Measurements from ENCODE around the gene ISOC2.

Gene ISOC2

GRCh38 chr19:55441692-55442321, 19.6 kb downstream of the ISOC2 start:
- DNase-seq (ENCODE audit: low read depth): no peak
- no peak overlapping the region for H3K4me3 ChIP-seq (ENCODE audit: low read length)
- no peaks in the 10 kb centered on the region for H3K36me3 ChIP-seq (ENCODE audit: control insufficient read depth, insufficient read depth, low read length, severe bottlenecking)
- H3K9ac ChIP-seq (ENCODE audit: low read length): no peak overlapping the region
- peaks cover 70% of the 10 kb centered on the region for H3K27me3 ChIP-seq (replicated peaks; ENCODE audit: control insufficient read depth, insufficient read depth, low read length)
- H3K4me1 ChIP-seq (ENCODE audit: control insufficient read depth, insufficient read depth, low read length): no peaks in the 10 kb centered on the region
- H3K9me3 ChIP-seq (ENCODE audit: control insufficient read depth, low read length): no peaks in the 10 kb centered on the region

- no peak overlapping the region for H3K9ac ChIP-seq (ENCODE audit: low read length)
- peaks cover 69% of the 10 kb centered on the region for H3K27me3 ChIP-seq (replicated peaks; ENCODE audit: control insufficient read depth, insufficient read depth, low read length)
Observed at GRCh38 chr19:55441319-55441691, 20.1 kb downstream of the ISOC2 start.

GRCh38 chr19:55440411-55441105, 20.9 kb downstream of the ISOC2 start:
- H3K36me3 ChIP-seq (ENCODE audit: control insufficient read depth, insufficient read depth, low read length, severe bottlenecking): no peaks in the 10 kb centered on the region
- no peak for DNase-seq (ENCODE audit: low read depth)
- no peaks in the 10 kb centered on the region for H3K9me3 ChIP-seq (ENCODE audit: control insufficient read depth, low read length)
- H3K4me1 ChIP-seq (ENCODE audit: control insufficient read depth, insufficient read depth, low read length): no peaks in the 10 kb centered on the region
- no peak overlapping the region for H3K4me3 ChIP-seq (ENCODE audit: low read length)
- H3K27me3 ChIP-seq (replicated peaks; ENCODE audit: control insufficient read depth, insufficient read depth, low read length): peaks cover 66% of the 10 kb centered on the region
- H3K9ac ChIP-seq (ENCODE audit: low read length): no peak overlapping the region

More at GRCh38 chr19:55441319-55441691, 20.1 kb downstream of the ISOC2 start:
- Histone ChIP-seq H3K4me3 (ENCODE audit: low read length) (no peak overlapping the region), H3K4me1 (ENCODE audit: control insufficient read depth, insufficient read depth, low read length) (no peaks in the 10 kb centered on the region), H3K9me3 (ENCODE audit: control insufficient read depth, low read length) (no peaks in the 10 kb centered on the region), H3K36me3 (ENCODE audit: control insufficient read depth, insufficient read depth, low read length, severe bottlenecking) (no peaks in the 10 kb centered on the region)
- no peak for DNase-seq (ENCODE audit: low read depth)

GRCh38 chr19:55439052-55439451, 22.4 kb downstream of the ISOC2 start:
- DNase-seq (ENCODE audit: low read depth): no peak
- no peak overlapping the region for H3K9ac ChIP-seq (ENCODE audit: low read length)
- no peaks in the 10 kb centered on the region for H3K4me1 ChIP-seq (ENCODE audit: control insufficient read depth, insufficient read depth, low read length)
- no peaks in the 10 kb centered on the region for H3K9me3 ChIP-seq (ENCODE audit: control insufficient read depth, low read length)
- peaks cover 63% of the 10 kb centered on the region for H3K27me3 ChIP-seq (replicated peaks; ENCODE audit: control insufficient read depth, insufficient read depth, low read length)
- no peaks in the 10 kb centered on the region for H3K36me3 ChIP-seq (ENCODE audit: control insufficient read depth, insufficient read depth, low read length, severe bottlenecking)
- no peak overlapping the region for H3K4me3 ChIP-seq (ENCODE audit: low read length)

- Histone ChIP-seq H3K4me1 (ENCODE audit: control insufficient read depth, insufficient read depth, low read length) (no peaks in the 10 kb centered on the region), H3K27me3 (replicated peaks; ENCODE audit: control insufficient read depth, insufficient read depth, low read length) (peaks cover 65% of the 10 kb centered on the region)
- DNase-seq (ENCODE audit: low read depth): peak; percentile 75
Observed at GRCh38 chr19:55437410-55437809, 24.0 kb downstream of the ISOC2 start.

GRCh38 chr19:55436847-55437246, 24.6 kb downstream of the ISOC2 start:
- H3K4me1 ChIP-seq (ENCODE audit: control insufficient read depth, insufficient read depth, low read length): no peaks in the 10 kb centered on the region

More at GRCh38 chr19:55437410-55437809, 24.0 kb downstream of the ISOC2 start:
- Histone ChIP-seq H3K9ac (ENCODE audit: low read length) (no peak overlapping the region), H3K36me3 (ENCODE audit: control insufficient read depth, insufficient read depth, low read length, severe bottlenecking) (no peaks in the 10 kb centered on the region), H3K4me3 (ENCODE audit: low read length) (no peak overlapping the region), H3K9me3 (ENCODE audit: control insufficient read depth, low read length) (no peaks in the 10 kb centered on the region)

GRCh38 chr19:55435020-55435419, 26.4 kb downstream of the ISOC2 start:
- H3K36me3 ChIP-seq (ENCODE audit: control insufficient read depth, insufficient read depth, low read length, severe bottlenecking): no peaks in the 10 kb centered on the region
- DNase-seq (ENCODE audit: low read depth): no peak
- H3K4me3 ChIP-seq (ENCODE audit: low read length): no peak overlapping the region
- no peaks in the 10 kb centered on the region for H3K4me1 ChIP-seq (ENCODE audit: control insufficient read depth, insufficient read depth, low read length)
- no peak overlapping the region for H3K9ac ChIP-seq (ENCODE audit: low read length)
- H3K27me3 ChIP-seq (replicated peaks; ENCODE audit: control insufficient read depth, insufficient read depth, low read length): peaks cover 69% of the 10 kb centered on the region
- H3K9me3 ChIP-seq (ENCODE audit: control insufficient read depth, low read length): no peaks in the 10 kb centered on the region

More at GRCh38 chr19:55436847-55437246, 24.6 kb downstream of the ISOC2 start:
- no peaks in the 10 kb centered on the region for H3K36me3 ChIP-seq (ENCODE audit: control insufficient read depth, insufficient read depth, low read length, severe bottlenecking)
- peaks cover 69% of the 10 kb centered on the region for H3K27me3 ChIP-seq (replicated peaks; ENCODE audit: control insufficient read depth, insufficient read depth, low read length)
- no peak for DNase-seq (ENCODE audit: low read depth)
- no peak overlapping the region for H3K9ac ChIP-seq (ENCODE audit: low read length)
- no peaks in the 10 kb centered on the region for H3K9me3 ChIP-seq (ENCODE audit: control insufficient read depth, low read length)
- H3K4me3 ChIP-seq (ENCODE audit: low read length): no peak overlapping the region

- no peak for DNase-seq (ENCODE audit: low read depth)
- no peaks in the 10 kb centered on the region for H3K9me3 ChIP-seq (ENCODE audit: control insufficient read depth, low read length)
- H3K4me1 ChIP-seq (ENCODE audit: control insufficient read depth, insufficient read depth, low read length): no peaks in the 10 kb centered on the region
- H3K9ac ChIP-seq (ENCODE audit: low read length): no peak overlapping the region
- no peaks in the 10 kb centered on the region for H3K36me3 ChIP-seq (ENCODE audit: control insufficient read depth, insufficient read depth, low read length, severe bottlenecking)
- peaks cover 71% of the 10 kb centered on the region for H3K27me3 ChIP-seq (replicated peaks; ENCODE audit: control insufficient read depth, insufficient read depth, low read length)
- no peak overlapping the region for H3K4me3 ChIP-seq (ENCODE audit: low read length)
Observed at GRCh38 chr19:55434356-55434919, 27.0 kb downstream of the ISOC2 start.

GRCh38 chr19:55433292-55433691, 28.1 kb downstream of the ISOC2 start:
- Histone ChIP-seq H3K4me3 (ENCODE audit: low read length) (no peak overlapping the region), H3K36me3 (ENCODE audit: control insufficient read depth, insufficient read depth, low read length, severe bottlenecking) (no peaks in the 10 kb centered on the region), H3K9ac (ENCODE audit: low read length) (no peak overlapping the region), H3K27me3 (replicated peaks; ENCODE audit: control insufficient read depth, insufficient read depth, low read length) (peaks cover 65% of the 10 kb centered on the region), H3K9me3 (ENCODE audit: control insufficient read depth, low read length) (no peaks in the 10 kb centered on the region), H3K4me1 (ENCODE audit: control insufficient read depth, insufficient read depth, low read length) (no peaks in the 10 kb centered on the region)
- no peak for DNase-seq (ENCODE audit: low read depth)

- no peaks in the 10 kb centered on the region for H3K9me3 ChIP-seq (ENCODE audit: control insufficient read depth, low read length)
- no peaks in the 10 kb centered on the region for H3K36me3 ChIP-seq (ENCODE audit: control insufficient read depth, insufficient read depth, low read length, severe bottlenecking)
- H3K9ac ChIP-seq (ENCODE audit: low read length): no peak overlapping the region
- H3K4me3 ChIP-seq (ENCODE audit: low read length): no peak overlapping the region
- H3K27me3 ChIP-seq (replicated peaks; ENCODE audit: control insufficient read depth, insufficient read depth, low read length): peaks cover 62% of the 10 kb centered on the region
- H3K4me1 ChIP-seq (ENCODE audit: control insufficient read depth, insufficient read depth, low read length): no peaks in the 10 kb centered on the region
- DNase-seq (ENCODE audit: low read depth): no peak
Observed at GRCh38 chr19:55432241-55432959, 29.0 kb downstream of the ISOC2 start.

GRCh38 chr19:55431183-55431582, 30.3 kb downstream of the ISOC2 start:
- Histone ChIP-seq H3K9me3 (ENCODE audit: control insufficient read depth, low read length) (no peaks in the 10 kb centered on the region), H3K27me3 (replicated peaks; ENCODE audit: control insufficient read depth, insufficient read depth, low read length) (peaks cover 58% of the 10 kb centered on the region), H3K4me1 (ENCODE audit: control insufficient read depth, insufficient read depth, low read length) (no peaks in the 10 kb centered on the region), H3K9ac (ENCODE audit: low read length) (no peak overlapping the region), H3K4me3 (ENCODE audit: low read length) (no peak overlapping the region), H3K36me3 (ENCODE audit: control insufficient read depth, insufficient read depth, low read length, severe bottlenecking) (no peaks in the 10 kb centered on the region)
- DNase-seq (ENCODE audit: low read depth): no peak

Data from adipocyte (in vitro differentiated cells).